Measurements from ENCODE around the gene PEX16.

PEX16 gene

GRCh38 chr11:45870706-45871105 lies 47.0 kb downstream of the PEX16 start:
- H3K4me3 ChIP-seq (ENCODE audit: low read depth, low read length) = no peak overlapping the region
- H3K27me3 ChIP-seq (ENCODE audit: control insufficient read depth, insufficient read depth, low read length) = no peaks in the 10 kb centered on the region
- H3K4me1 ChIP-seq = no peaks in the 10 kb centered on the region
- no peak overlapping the region for H2AFZ ChIP-seq
- no peaks in the 10 kb centered on the region for H3K9me3 ChIP-seq (ENCODE audit: control insufficient read depth, low read length)
- no peak overlapping the region for H3K27ac ChIP-seq
- no peak for TF ChIP-seq CTCF (IDR thresholded peaks at IDR 0.05)
- no peaks in the 10 kb centered on the region for H3K36me3 ChIP-seq (ENCODE audit: control insufficient read depth, insufficient read depth, low read length)
- H3K9ac ChIP-seq = no peak overlapping the region
- no peak overlapping the region for H3K4me2 ChIP-seq (ENCODE audit: low read length)
- H3K79me2 ChIP-seq = no peaks in the 10 kb centered on the region

- no peak overlapping the region for H3K4me3 ChIP-seq (ENCODE audit: low read depth, low read length)
- TF ChIP-seq CTCF (IDR thresholded peaks at IDR 0.05) = no peak
- H2AFZ ChIP-seq = no peak overlapping the region
- H3K79me2 ChIP-seq = no peaks in the 10 kb centered on the region
- H3K27me3 ChIP-seq (ENCODE audit: control insufficient read depth, insufficient read depth, low read length) = no peaks in the 10 kb centered on the region
- no peaks in the 10 kb centered on the region for H3K9me3 ChIP-seq (ENCODE audit: control insufficient read depth, low read length)
- no peaks in the 10 kb centered on the region for H3K36me3 ChIP-seq (ENCODE audit: control insufficient read depth, insufficient read depth, low read length)
- no peak overlapping the region for H3K27ac ChIP-seq
- no peak overlapping the region for H3K4me2 ChIP-seq (ENCODE audit: low read length)
- H3K9ac ChIP-seq = no peak overlapping the region
- H3K4me1 ChIP-seq = no peaks in the 10 kb centered on the region
Measured at GRCh38 chr11:45869551-45869950, 48.1 kb downstream of the PEX16 start.

GRCh38 chr11:45864041-45864440 lies 53.6 kb downstream of the PEX16 start:
- Histone ChIP-seq H3K4me1 (peaks cover 5% of the 10 kb centered on the region), H2AFZ (no peak overlapping the region), H3K27me3 (ENCODE audit: control insufficient read depth, insufficient read depth, low read length) (no peaks in the 10 kb centered on the region), H3K79me2 (no peaks in the 10 kb centered on the region), H3K27ac (no peak overlapping the region), H3K4me3 (ENCODE audit: low read depth, low read length) (no peak overlapping the region), H3K36me3 (ENCODE audit: control insufficient read depth, insufficient read depth, low read length) (no peaks in the 10 kb centered on the region), H3K9ac (no peak overlapping the region), H3K9me3 (ENCODE audit: control insufficient read depth, low read length) (no peaks in the 10 kb centered on the region), H3K4me2 (ENCODE audit: low read length) (no peak overlapping the region)
- no peak for TF ChIP-seq CTCF (IDR thresholded peaks at IDR 0.05)

- no peak for TF ChIP-seq CTCF (IDR thresholded peaks at IDR 0.05)
- H3K27me3 ChIP-seq (ENCODE audit: control insufficient read depth, insufficient read depth, low read length) = no peaks in the 10 kb centered on the region
- H3K9me3 ChIP-seq (ENCODE audit: control insufficient read depth, low read length) = no peaks in the 10 kb centered on the region
- no peak overlapping the region for H3K27ac ChIP-seq
- no peaks in the 10 kb centered on the region for H3K79me2 ChIP-seq
- H3K36me3 ChIP-seq (ENCODE audit: control insufficient read depth, insufficient read depth, low read length) = no peaks in the 10 kb centered on the region
- no peak overlapping the region for H3K4me2 ChIP-seq (ENCODE audit: low read length)
- H3K4me3 ChIP-seq (ENCODE audit: low read depth, low read length) = no peak overlapping the region
- peaks cover 19% of the 10 kb centered on the region for H3K4me1 ChIP-seq
- H3K9ac ChIP-seq = no peak overlapping the region
- H2AFZ ChIP-seq = no peak overlapping the region
Measured at GRCh38 chr11:45860764-45861510, 56.7 kb downstream of the PEX16 start.

- H3K79me2 ChIP-seq = no peaks in the 10 kb centered on the region
- no peak overlapping the region for H2AFZ ChIP-seq
- H3K27me3 ChIP-seq (ENCODE audit: control insufficient read depth, insufficient read depth, low read length) = no peaks in the 10 kb centered on the region
- H3K9ac ChIP-seq = no peak overlapping the region
- peak overlapping the region; percentile 79 for H3K27ac ChIP-seq
- no peak overlapping the region for H3K4me3 ChIP-seq (ENCODE audit: low read depth, low read length)
- TF ChIP-seq CTCF (IDR thresholded peaks at IDR 0.05) = no peak
- H3K4me1 ChIP-seq = peaks cover 19% of the 10 kb centered on the region
- H3K4me2 ChIP-seq (ENCODE audit: low read length) = no peak overlapping the region
- H3K9me3 ChIP-seq (ENCODE audit: control insufficient read depth, low read length) = no peaks in the 10 kb centered on the region
- H3K36me3 ChIP-seq (ENCODE audit: control insufficient read depth, insufficient read depth, low read length) = no peaks in the 10 kb centered on the region
Measured at GRCh38 chr11:45860348-45860747, 57.3 kb downstream of the PEX16 start.

Data from parathyroid adenoma (tissue), 2 donors.